Measurements from ENCODE around the gene VSIG10.

Gene VSIG10

GRCh38 chr12:118035190-118036041 is 68.4 kb downstream of the VSIG10 start:
- in situ Hi-C loops (cut with MboI; ENCODE audit: low pct_unique_long_range_greater_than_20kb, low sequenced_read_pairs, unreplicated experiment): no loop called here
- DNase-seq (ENCODE audit: low spot score): peak; percentile 70

GRCh38 chr12:118034429-118035189 is 69.2 kb downstream of the VSIG10 start:
- DNase-seq (ENCODE audit: low spot score): no peak
- in situ Hi-C loops (cut with MboI; ENCODE audit: low pct_unique_long_range_greater_than_20kb, low sequenced_read_pairs, unreplicated experiment): no loop called here
- no peak for TF ChIP-seq CTCF (IDR thresholded peaks at IDR 0.05; ENCODE audit: extremely low read depth, insufficient read depth, missing control alignments)

More at GRCh38 chr12:118035190-118036041, 68.4 kb downstream of the VSIG10 start:
- peak; percentile 8 for TF ChIP-seq CTCF (IDR thresholded peaks at IDR 0.05; ENCODE audit: extremely low read depth, insufficient read depth, missing control alignments)

- no peak for DNase-seq (ENCODE audit: low spot score)
- in situ Hi-C loops (cut with MboI; ENCODE audit: low pct_unique_long_range_greater_than_20kb, low sequenced_read_pairs, unreplicated experiment): no loop called here
- TF ChIP-seq CTCF (IDR thresholded peaks at IDR 0.05; ENCODE audit: extremely low read depth, insufficient read depth, missing control alignments): no peak
These were observed 69.9 kb downstream of the VSIG10 start for GRCh38 chr12:118033902-118034301.

- no peak for TF ChIP-seq CTCF (IDR thresholded peaks at IDR 0.05; ENCODE audit: extremely low read depth, insufficient read depth, missing control alignments)
- in situ Hi-C loops (cut with MboI; ENCODE audit: low pct_unique_long_range_greater_than_20kb, low sequenced_read_pairs, unreplicated experiment): no loop called here
- DNase-seq (ENCODE audit: low spot score): no peak
These were observed 70.5 kb downstream of the VSIG10 start for GRCh38 chr12:118033323-118033722.

GRCh38 chr12:118032188-118032587 is 71.6 kb downstream of the VSIG10 start:
- in situ Hi-C loops (cut with MboI; ENCODE audit: low pct_unique_long_range_greater_than_20kb, low sequenced_read_pairs, unreplicated experiment): no loop called here
- no peak for TF ChIP-seq CTCF (IDR thresholded peaks at IDR 0.05; ENCODE audit: extremely low read depth, insufficient read depth, missing control alignments)
- DNase-seq (ENCODE audit: low spot score): no peak

- in situ Hi-C loops (cut with MboI; ENCODE audit: low pct_unique_long_range_greater_than_20kb, low sequenced_read_pairs, unreplicated experiment): no loop called here
- DNase-seq (ENCODE audit: low spot score): no peak
- TF ChIP-seq CTCF (IDR thresholded peaks at IDR 0.05; ENCODE audit: extremely low read depth, insufficient read depth, missing control alignments): no peak
These were observed 74.6 kb downstream of the VSIG10 start for GRCh38 chr12:118029166-118029565.

All from GM13977 (cell line).